GM19193 (cell line): Measurements from ENCODE around the gene PIGR.

Experiments
- POLR2A ChIP-seq: IDR thresholded peaks from 4 replicates; pipeline ENCODE4 v1.6.1; 2011; ENCODE audit not compliant: insufficient read depth, insufficient read length; ENCODE audit errors: extremely low read depth

The PIGR gene

DNA sequence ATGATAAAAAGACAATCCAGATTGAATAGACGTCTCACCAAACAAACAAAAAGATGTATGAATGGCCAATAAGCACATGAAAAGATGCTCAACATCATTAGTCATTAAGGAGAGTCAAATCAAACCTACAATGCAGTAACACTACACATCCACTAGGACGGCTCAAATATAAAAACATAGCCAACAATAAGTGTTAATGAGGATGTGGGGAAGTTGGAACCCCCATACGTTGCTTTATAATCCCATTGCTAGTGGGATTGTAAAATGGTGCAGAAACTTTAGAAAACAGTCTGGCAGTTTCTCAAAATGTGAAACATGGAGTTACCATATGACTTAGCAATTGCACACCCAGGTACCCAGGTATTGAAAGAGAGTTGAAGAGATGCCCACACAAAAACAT lies 63.7 kb downstream of the PIGR start:
- no peak for TF ChIP-seq POLR2A

DNA sequence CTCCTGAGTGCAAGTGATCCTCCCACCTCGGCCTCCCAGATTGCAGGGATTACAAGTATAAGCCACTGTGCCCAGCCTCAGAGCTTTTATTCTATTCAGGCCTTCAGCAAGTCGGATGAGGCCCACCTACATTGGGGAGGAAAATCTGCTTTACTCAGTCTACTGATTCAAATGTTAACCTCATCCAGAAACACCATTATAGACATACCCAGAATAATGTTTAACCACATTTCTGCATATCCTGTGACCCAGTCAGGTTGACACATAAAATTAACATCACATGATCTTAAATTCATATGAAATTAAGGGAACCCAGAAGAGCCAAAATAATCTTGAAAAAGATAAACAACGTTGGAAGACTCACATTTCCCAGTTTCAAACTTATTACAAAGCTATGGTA lies 66.0 kb downstream of the PIGR start:
- TF ChIP-seq POLR2A: no peak
